CD14-positive monocyte (primary cell): ENCODE measurements around the gene CIB1. TPM values are rescaled to one million over a fixed set of nuclear protein-coding genes. Genes with fewer than 3 reads are reported as not detected.
A peak's percentile ranks its signal among the peaks of the same experiment; 100 is the strongest.

ENCODE experiments used
- DNase-seq, 3 donors: peaks; one replicate each; pipeline ENCODE4 v3.0.0-alpha.2; 2011 to 2022
- H2AFZ ChIP-seq: 2 replicates; pipeline ENCODE4 v1.6.0; 2012; ENCODE audit warnings: mild to moderate bottlenecking, low read depth, low read length, inconsistent platforms; ENCODE audit not compliant: insufficient read depth, poor library complexity, severe bottlenecking
- H3K27ac ChIP-seq, 2 donors: 1 replicate in 1 of 2; 2 replicates in 1 of 2; pipeline ENCODE4 v1.5.1; 2012 to 2013; ENCODE audit warnings: low read length in 2 of 2, control low read depth in 1 of 2, inconsistent platforms in 1 of 2, low read depth in 1 of 2, mild to moderate bottlenecking in 1 of 2
- H3K27me3 ChIP-seq, 2 donors: one replicate each; pipeline versions ENCODE4 v1.6.0 to v1.6.1; 2011 to 2013; ENCODE audit warnings: low read length in 2 of 2; ENCODE audit not compliant: control insufficient read depth in 2 of 2, insufficient read depth in 2 of 2
- H3K36me3 ChIP-seq, 2 donors: replicated peaks in 1 of 2; 1 replicate in 1 of 2; 2 replicates in 1 of 2; pipeline versions ENCODE4 v1.5.1 to v1.6.1; 2012 to 2013; ENCODE audit warnings: low read length in 2 of 2, control low read depth in 1 of 2, inconsistent platforms in 1 of 2, mild to moderate bottlenecking in 1 of 2; ENCODE audit not compliant: insufficient read depth in 2 of 2, control insufficient read depth in 1 of 2
- H3K4me1 ChIP-seq, 2 donors: 1 replicate in 1 of 2; 2 replicates in 1 of 2; pipeline versions ENCODE4 v1.5.1 to v1.6.1; 2012 to 2013; ENCODE audit warnings: low read length in 2 of 2, control low read depth in 1 of 2, inconsistent platforms in 1 of 2, mild to moderate bottlenecking in 1 of 2, moderate library complexity in 1 of 2; ENCODE audit not compliant: insufficient read depth in 2 of 2, control insufficient read depth in 1 of 2
- H3K4me2 ChIP-seq: replicated peaks from 2 replicates; pipeline ENCODE3; 2012; ENCODE audit warnings: low read length, moderate library complexity, mild to moderate bottlenecking; ENCODE audit not compliant: poor library complexity, severe bottlenecking; ENCODE audit errors: extremely low read depth
- H3K4me3 ChIP-seq, 3 experiments: fragments of 200-600 bp in 1 of 3; sonication (generic) in 1 of 3; replicated peaks in 1 of 3; 1 replicate in 2 of 3; 2 replicates in 1 of 3; pipeline ENCODE4 v1.5.1; 2011 to 2013; ENCODE audit warnings: low read length in 3 of 3, mild to moderate bottlenecking in 3 of 3, control low read depth in 2 of 3, low read depth in 2 of 3, inconsistent platforms in 1 of 3, moderate library complexity in 1 of 3
- H3K79me2 ChIP-seq: 2 replicates; pipeline ENCODE4 v1.6.0; 2012; ENCODE audit warnings: mild to moderate bottlenecking, control low read depth, inconsistent platforms, low read length, moderate library complexity; ENCODE audit not compliant: insufficient read depth
- H3K9ac ChIP-seq: 2 replicates; pipeline ENCODE4 v1.6.0; 2017; ENCODE audit warnings: low read length, mild to moderate bottlenecking; ENCODE audit not compliant: insufficient read depth, poor library complexity, severe bottlenecking
- H3K9me3 ChIP-seq, 2 donors: replicated peaks in 1 of 2; 1 replicate in 1 of 2; 2 replicates in 1 of 2; pipeline versions ENCODE4 v1.5.1 to v1.6.1; 2012 to 2013; ENCODE audit warnings: low read length in 2 of 2, control low read depth in 1 of 2; ENCODE audit not compliant: control insufficient read depth in 1 of 2, insufficient read depth in 1 of 2
- H4K20me1 ChIP-seq: 2 replicates; pipeline ENCODE4 v1.6.0; 2012; ENCODE audit warnings: mild to moderate bottlenecking, low read length, control low read depth, moderate library complexity; ENCODE audit not compliant: insufficient read depth
- H3K27ac Mint-ChIP-seq, 7 donors: one replicate each; pipeline ENCODE4 v1.8.0; 2020; ENCODE audit warnings: mild to moderate bottlenecking in 7 of 7, mixed read lengths in 7 of 7, moderate library complexity in 6 of 7, inconsistent platforms in 2 of 7
- H3K27me3 Mint-ChIP-seq, 3 donors: one replicate each; pipeline ENCODE4 v1.8.0; 2021 to 2022; ENCODE audit warnings: low read depth in 3 of 3, mild to moderate bottlenecking in 3 of 3, mixed read lengths in 3 of 3, moderate library complexity in 3 of 3, inconsistent platforms in 1 of 3
- H3K36me3 Mint-ChIP-seq, 2 donors: one replicate each; pipeline ENCODE4 v1.8.0; 2020; ENCODE audit warnings: mixed read lengths in 2 of 2, inconsistent platforms in 1 of 2, mild to moderate bottlenecking in 1 of 2
- H3K4me1 Mint-ChIP-seq: one replicate; pipeline ENCODE4 v1.8.0; 2020; ENCODE audit warnings: mild to moderate bottlenecking, mixed read lengths
- H3K4me3 Mint-ChIP-seq, 2 donors: one replicate each; pipeline ENCODE4 v1.8.0; 2020; ENCODE audit warnings: mild to moderate bottlenecking in 2 of 2, mixed read lengths in 2 of 2, moderate library complexity in 1 of 2
- H3K9me3 Mint-ChIP-seq, 7 donors: one replicate each; pipeline ENCODE4 v1.8.0; 2020 to 2022; ENCODE audit warnings: mixed read lengths in 7 of 7, mild to moderate bottlenecking in 6 of 7, moderate library complexity in 6 of 7, inconsistent platforms in 2 of 7
- CTCF ChIP-seq: fragments of 200-600 bp; IDR thresholded peaks from one replicate; pipeline ENCODE4 v1.8.0; 2022; ENCODE audit warnings: antibody characterized with exemption, mild to moderate bottlenecking
- WGBS: methylation state at CpG from one replicate; pipeline ENCODE4 v1.1.5; 2013; ENCODE audit warnings: missing lambda C conversion rate; ENCODE audit not compliant: insufficient coverage; 5-methylcytosine and 5-hydroxymethylcytosine counted together
- intact Hi-C, 2 donors: fragments of 100-400 bp; cut with micrococcal nuclease; formaldehyde crosslinking; loops; one replicate each; pipeline versions ENCODE4 v1.15.0 to v1.15.1; 2023
- polyA plus RNA-seq, 3 donors: library from polyadenylated mRNA; depleted of rRNA in 1 of 3; unstranded in 2 of 3; stranded (reverse) in 1 of 3; fragments of 300-500 nt in 2 of 3; fragments of >200 nt in 1 of 3; fragmentation: Illumina TruSeq in 2 of 3; gene quantifications; 1 replicate in 2 of 3; 2 replicates in 1 of 3; pipeline ENCODE4 v1.2.3, GENCODE V29; 2012 to 2021

CIB1 gene
- polyA plus RNA-seq, 3 donors, result 77.5 to 197 (median 169) TPM

- Histone ChIP-seq H3K4me3 (peak within 1 kb of the TSS; percentile 67 to 91 (median 80)), H4K20me1 (peaks cover 11% of the 10 kb centered on the region), H3K4me1 (peaks cover 26 to 35% of the 10 kb centered on the region in 2 donors), H3K79me2 (peaks cover 46% of the 10 kb centered on the region), H3K36me3 (peaks cover 11 to 26% of the 10 kb centered on the region in 2 donors), H3K4me2 (peak within 1 kb of the TSS; percentile 85), H3K27ac (peak within 1 kb of the TSS; percentile 91), H3K9ac (peak within 1 kb of the TSS; percentile 81), H3K27me3 (no peaks in the 10 kb centered on the region), H3K9me3 (no peaks in the 10 kb centered on the region), H2AFZ (peak within 1 kb of the TSS; percentile 95)
- Mint-ChIP-seq H3K4me1 (peaks cover 41% of the 10 kb centered on the region), H3K27ac (peak within 1 kb of the TSS; percentile 91 to 98 (median 97)), H3K4me3 (peak within 1 kb of the TSS; percentile 94 to 95), H3K9me3 (no peaks in the 10 kb centered on the region), H3K36me3 (peaks cover 19 to 20% of the 10 kb centered on the region in 2 donors), H3K27me3 (peaks cover 1 to 3% (median 1%) of the 10 kb centered on the region in 3 donors)
- WGBS, result under 1% methylated on average over 59 of the region's 59 CpGs
- DNase-seq, result peak; percentile 82 to 90 (median 86)
- intact Hi-C loops, result loop anchor here (2.0 to 5.0 kb wide), 2 partner anchors 31 to 33 kb away; partner anchors contain the start of genes GDPGP1 (in 2 of the 2) and CIB1 (in 1 of the 2)
- TF ChIP-seq CTCF, result no peak
Measured at GRCh38 chr15:90265271-90266060, 31.7 kb upstream of the CIB1 start, which contains the start of gene NGRN. TSS of gene NGRN (plus strand) at chr15:90265672. CDS start at chr15:90265713, 41 bp downstream.

GRCh38 chr15:90264671-90265070 is 30.9 kb upstream of the CIB1 start:
- Histone ChIP-seq H3K27ac (peak overlapping the region; percentile 91), H3K9me3 (no peaks in the 10 kb centered on the region), H3K4me2 (peak overlapping the region; percentile 85), H3K4me1 (peaks cover 26 to 35% of the 10 kb centered on the region in 2 donors), H3K27me3 (no peaks in the 10 kb centered on the region), H3K4me3 (peak overlapping the region; percentile 67 to 91 (median 80)), H3K79me2 (peaks cover 38% of the 10 kb centered on the region), H2AFZ (peak overlapping the region; percentile 95), H3K36me3 (peaks cover 3 to 18% of the 10 kb centered on the region in 2 donors), H4K20me1 (peaks cover 3% of the 10 kb centered on the region), H3K9ac (peak overlapping the region; percentile 81)
- intact Hi-C loops, result loop anchor here (2.0 to 5.0 kb wide), 2 partner anchors 30 to 32 kb away; partner anchors contain the start of genes GDPGP1 (in 2 of the 2) and CIB1 (in 1 of the 2)
- peaks cover 1 to 3% (median 3%) of the 10 kb centered on the region in 3 donors for H3K27me3 Mint-ChIP-seq
- no peak for TF ChIP-seq CTCF
- H3K4me3 Mint-ChIP-seq, result peak overlapping the region; percentile 94 to 95
- WGBS, result 53% methylated on average over 4 of the region's 4 CpGs
- peaks cover 11 to 12% of the 10 kb centered on the region in 2 donors for H3K36me3 Mint-ChIP-seq
- DNase-seq, result peak; percentile 17 to 28 (median 22)
- peak overlapping the region; percentile 91 to 98 (median 97) for H3K27ac Mint-ChIP-seq
- peaks cover 37% of the 10 kb centered on the region for H3K4me1 Mint-ChIP-seq
- no peaks in the 10 kb centered on the region for H3K9me3 Mint-ChIP-seq
